Measurements from ENCODE around the gene TFEB. TPM values are rescaled to one million over a fixed set of nuclear protein-coding genes. Genes with fewer than 3 reads are reported as not detected.
A peak's percentile ranks its signal among the peaks of the same experiment; 100 is the strongest.

Gene TFEB
- total and polyA plus RNA-seq, 4 donors, result 10.4 to 35.2 (median 24.7) TPM

- peaks cover 11% of the 10 kb centered on the region for H3K4me1 ChIP-seq (ENCODE audit: control insufficient read depth, insufficient read depth, low read length)
- H3K27me3 ChIP-seq (ENCODE audit: control insufficient read depth, insufficient read depth, low read length), result no peaks in the 10 kb centered on the region
- DNase-seq (ENCODE audit: low read depth in 4 of 6, low spot score in 6 of 6), result no peak
- no peaks in the 10 kb centered on the region for H3K36me3 ChIP-seq (ENCODE audit: control insufficient read depth, insufficient read depth, low read length)
- H3K9me3 ChIP-seq (ENCODE audit: control insufficient read depth, insufficient read depth, low read length), result no peaks in the 10 kb centered on the region
- WGBS (ENCODE audit: insufficient coverage), result 80% methylated on average over 6 of the region's 13 CpGs
- no peak overlapping the region for H3K27ac ChIP-seq (ENCODE audit: low read depth, low read length)
- H3K4me3 ChIP-seq (ENCODE audit: low read depth, low read length), result no peak overlapping the region
These were observed 5.2 kb upstream of the TFEB start for GRCh38 chr6:41740366-41741162.

- Histone ChIP-seq H3K36me3 (ENCODE audit: control insufficient read depth, insufficient read depth, low read length) (no peaks in the 10 kb centered on the region), H3K4me1 (ENCODE audit: control insufficient read depth, insufficient read depth, low read length) (peaks cover 13% of the 10 kb centered on the region), H3K27ac (ENCODE audit: low read depth, low read length) (no peak overlapping the region), H3K9me3 (ENCODE audit: control insufficient read depth, insufficient read depth, low read length) (no peaks in the 10 kb centered on the region), H3K27me3 (ENCODE audit: control insufficient read depth, insufficient read depth, low read length) (no peaks in the 10 kb centered on the region), H3K4me3 (ENCODE audit: low read depth, low read length) (no peak overlapping the region)
- WGBS (ENCODE audit: insufficient coverage), result no CpG with 5 or more reads among the region's 4 CpGs
- no peak for DNase-seq (ENCODE audit: low read depth in 4 of 6, low spot score in 6 of 6)
These were observed 3.6 kb upstream of the TFEB start for GRCh38 chr6:41739041-41739440.

GRCh38 chr6:41737591-41738130 lies 2.3 kb upstream of the TFEB start:
- Histone ChIP-seq H3K4me1 (ENCODE audit: control insufficient read depth, insufficient read depth, low read length) (peaks cover 26% of the 10 kb centered on the region), H3K36me3 (ENCODE audit: control insufficient read depth, insufficient read depth, low read length) (no peaks in the 10 kb centered on the region), H3K27ac (ENCODE audit: low read depth, low read length) (no peak overlapping the region), H3K4me3 (ENCODE audit: low read depth, low read length) (no peak overlapping the region), H3K27me3 (ENCODE audit: control insufficient read depth, insufficient read depth, low read length) (peaks cover 3% of the 10 kb centered on the region), H3K9me3 (ENCODE audit: control insufficient read depth, insufficient read depth, low read length) (no peaks in the 10 kb centered on the region)
- 100% methylated on average over 3 of the region's 6 CpGs for WGBS (ENCODE audit: insufficient coverage)
- DNase-seq (ENCODE audit: low read depth in 4 of 6, low spot score in 6 of 6), result no peak

GRCh38 chr6:41736800-41737555 lies 1.6 kb upstream of the TFEB start:
- WGBS (ENCODE audit: insufficient coverage), result 84% methylated on average over 12 of the region's 13 CpGs
- Histone ChIP-seq H3K36me3 (ENCODE audit: control insufficient read depth, insufficient read depth, low read length) (no peaks in the 10 kb centered on the region), H3K9me3 (ENCODE audit: control insufficient read depth, insufficient read depth, low read length) (no peaks in the 10 kb centered on the region), H3K27me3 (ENCODE audit: control insufficient read depth, insufficient read depth, low read length) (peaks cover 3% of the 10 kb centered on the region), H3K4me1 (ENCODE audit: control insufficient read depth, insufficient read depth, low read length) (peaks cover 30% of the 10 kb centered on the region), H3K4me3 (ENCODE audit: low read depth, low read length) (no peak overlapping the region), H3K27ac (ENCODE audit: low read depth, low read length) (no peak overlapping the region)
- DNase-seq (ENCODE audit: low read depth in 4 of 6, low spot score in 6 of 6), result no peak

GRCh38 chr6:41736186-41736733 lies 852 bp upstream of the TFEB start:
- H3K4me1 ChIP-seq (ENCODE audit: control insufficient read depth, insufficient read depth, low read length), result peaks cover 35% of the 10 kb centered on the region
- no peak overlapping the region for H3K27ac ChIP-seq (ENCODE audit: low read depth, low read length)
- H3K4me3 ChIP-seq (ENCODE audit: low read depth, low read length), result no peak overlapping the region
- H3K9me3 ChIP-seq (ENCODE audit: control insufficient read depth, insufficient read depth, low read length), result no peaks in the 10 kb centered on the region
- no peaks in the 10 kb centered on the region for H3K36me3 ChIP-seq (ENCODE audit: control insufficient read depth, insufficient read depth, low read length)
- peak in 1 of 6 donors; percentile 17 for DNase-seq (ENCODE audit: low read depth in 4 of 6, low spot score in 6 of 6)
- peaks cover 3% of the 10 kb centered on the region for H3K27me3 ChIP-seq (ENCODE audit: control insufficient read depth, insufficient read depth, low read length)
- 67% methylated on average over 3 of the region's 6 CpGs for WGBS (ENCODE audit: insufficient coverage)

GRCh38 chr6:41734666-41735426 lies 562 bp downstream of the TFEB start:
- Histone ChIP-seq H3K4me3 (ENCODE audit: low read depth, low read length) (peak overlapping the region; percentile 66), H3K9me3 (ENCODE audit: control insufficient read depth, insufficient read depth, low read length) (no peaks in the 10 kb centered on the region), H3K27me3 (ENCODE audit: control insufficient read depth, insufficient read depth, low read length) (peaks cover 3% of the 10 kb centered on the region), H3K36me3 (ENCODE audit: control insufficient read depth, insufficient read depth, low read length) (no peaks in the 10 kb centered on the region), H3K4me1 (ENCODE audit: control insufficient read depth, insufficient read depth, low read length) (peaks cover 39% of the 10 kb centered on the region), H3K27ac (ENCODE audit: low read depth, low read length) (peak overlapping the region; percentile 89)
- WGBS (ENCODE audit: insufficient coverage), result under 1% methylated on average over 61 of the region's 76 CpGs
- peak; percentile 19 to 91 (median 50) for DNase-seq (ENCODE audit: low read depth in 4 of 6, low spot score in 6 of 6)

- peak; percentile 22 to 88 (median 44) for DNase-seq (ENCODE audit: low read depth in 4 of 6, low spot score in 6 of 6)
- Histone ChIP-seq H3K9me3 (ENCODE audit: control insufficient read depth, insufficient read depth, low read length) (no peaks in the 10 kb centered on the region), H3K4me3 (ENCODE audit: low read depth, low read length) (peak overlapping the region; percentile 66), H3K27ac (ENCODE audit: low read depth, low read length) (peak overlapping the region; percentile 89), H3K4me1 (ENCODE audit: control insufficient read depth, insufficient read depth, low read length) (peaks cover 40% of the 10 kb centered on the region), H3K27me3 (ENCODE audit: control insufficient read depth, insufficient read depth, low read length) (peaks cover 3% of the 10 kb centered on the region), H3K36me3 (ENCODE audit: control insufficient read depth, insufficient read depth, low read length) (no peaks in the 10 kb centered on the region)
- WGBS (ENCODE audit: insufficient coverage), result under 1% methylated on average over 73 of the region's 73 CpGs
These were observed 1.4 kb downstream of the TFEB start for GRCh38 chr6:41733707-41734665.

GRCh38 chr6:41733360-41733706 lies 2.1 kb downstream of the TFEB start:
- DNase-seq (ENCODE audit: low read depth in 4 of 6, low spot score in 6 of 6), result no peak
- WGBS (ENCODE audit: insufficient coverage), result 27% methylated on average over 11 of the region's 11 CpGs
- H3K4me3 ChIP-seq (ENCODE audit: low read depth, low read length), result peak overlapping the region; percentile 59
- H3K36me3 ChIP-seq (ENCODE audit: control insufficient read depth, insufficient read depth, low read length), result peaks cover 3% of the 10 kb centered on the region
- no peaks in the 10 kb centered on the region for H3K9me3 ChIP-seq (ENCODE audit: control insufficient read depth, insufficient read depth, low read length)
- peaks cover 3% of the 10 kb centered on the region for H3K27me3 ChIP-seq (ENCODE audit: control insufficient read depth, insufficient read depth, low read length)
- H3K4me1 ChIP-seq (ENCODE audit: control insufficient read depth, insufficient read depth, low read length), result peaks cover 47% of the 10 kb centered on the region
- H3K27ac ChIP-seq (ENCODE audit: low read depth, low read length), result peak overlapping the region; percentile 80

All from spinal cord (tissue), 10 donors.